A673 (cell line): ENCODE results near the gene HACD4. TPM values are rescaled to one million over a fixed set of nuclear protein-coding genes. Genes with fewer than 3 reads are reported as not detected.

Source experiments
- BruUV-seq: library from RNA; stranded (reverse); fragments of 400-500 nt; replicated peaks from 2 replicates; lab custom pipeline; 2021; lab: Mats Ljungman, UMichigan
- CTCF ChIA-PET: fragments of 300-600 bp; sonication (Branson Sonifier 250); formaldehyde crosslinking; loops from one replicate; lab custom pipeline; 2022; ENCODE audit warnings: antibody characterized with exemption; lab: Charles Lee
- POLR2A ChIA-PET: fragments of 300-600 bp; sonication (Branson Sonifier 250); formaldehyde crosslinking; loops from one replicate; lab custom pipeline; 2022; ENCODE audit warnings: antibody characterized with exemption; ENCODE audit not compliant: low non-redundant PET; lab: Charles Lee
- DNase-seq: peaks from one replicate; pipeline ENCODE4 v3.0.0-alpha.2; 2015; ENCODE audit warnings: low spot score
- H3K27ac ChIP-seq: fragments of 200-600 bp; sonication (generic); 2 replicates; pipeline ENCODE4 v1.5.1; 2016; ENCODE audit warnings: mixed run types, low read depth, mild to moderate bottlenecking, mixed read lengths, antibody characterized with exemption, low read length; ENCODE audit not compliant: poor library complexity, severe bottlenecking
- H3K27me3 ChIP-seq: fragments of 200-600 bp; sonication (generic); replicated peaks from 2 replicates; pipeline ENCODE4 v1.6.1; 2017; ENCODE audit warnings: mixed run types, low read depth, mild to moderate bottlenecking, mixed read lengths, antibody characterized with exemption, low read length; ENCODE audit not compliant: insufficient read depth, poor library complexity
- H3K36me3 ChIP-seq: fragments of 200-600 bp; sonication (generic); 2 replicates; pipeline ENCODE4 v1.6.1; 2016; ENCODE audit warnings: mixed run types, mild to moderate bottlenecking, mixed read lengths, antibody characterized with exemption, low read length; ENCODE audit not compliant: insufficient read depth, poor library complexity, severe bottlenecking
- H3K4me1 ChIP-seq: fragments of 200-600 bp; sonication (generic); 2 replicates; pipeline ENCODE4 v1.6.1; 2017; ENCODE audit warnings: mixed run types, mild to moderate bottlenecking, mixed read lengths, antibody characterized with exemption, low read length; ENCODE audit not compliant: insufficient read depth, poor library complexity, severe bottlenecking
- H3K4me3 ChIP-seq: fragments of 200-600 bp; sonication (generic); 2 replicates; pipeline ENCODE4 v1.5.1; 2016; ENCODE audit warnings: low read depth, mixed run types, mild to moderate bottlenecking, mixed read lengths, low read length; ENCODE audit not compliant: poor library complexity, severe bottlenecking
- H3K9me3 ChIP-seq: fragments of 200-600 bp; sonication (generic); 2 replicates; pipeline ENCODE4 v1.6.1; 2016; ENCODE audit warnings: mixed run types, low read depth, mild to moderate bottlenecking, mixed read lengths, antibody characterized with exemption, low read length; ENCODE audit not compliant: poor library complexity, severe bottlenecking
- EZH2 ChIP-seq: fragments of 200-600 bp; sonication (generic); IDR thresholded peaks from 2 replicates; pipeline ENCODE4 v1.6.1; 2017; ENCODE audit warnings: borderline replicate concordance, low read depth, mild to moderate bottlenecking, mixed read lengths, antibody characterized with exemption, low read length; ENCODE audit not compliant: poor library complexity, severe bottlenecking
- intact Hi-C: fragments of 100-400 bp; cut with micrococcal nuclease; formaldehyde crosslinking; loops from one replicate; pipeline ENCODE4 v1.10.0; 2022; ENCODE audit not compliant: unreplicated experiment
- total RNA-seq: library from RNA; stranded (reverse); gene quantifications from 2 replicates; pipeline ENCODE4 v1.2.3, GENCODE V29; 2021
- TF ChIP-seq, protein P1 (sequence below): fragments of 300-800, 200-600 bp; sonication (generic); conservative IDR thresholded peaks from 2 replicates; pipeline ENCODE4 v1.5.1; 2017; ENCODE audit warnings: low read depth, mild to moderate bottlenecking, antibody characterized with exemption, low read length, moderate library complexity, mixed read lengths

HACD4 gene
- total RNA-seq, 1 experiment from 2014 or later = 0.19 TPM

DNA sequence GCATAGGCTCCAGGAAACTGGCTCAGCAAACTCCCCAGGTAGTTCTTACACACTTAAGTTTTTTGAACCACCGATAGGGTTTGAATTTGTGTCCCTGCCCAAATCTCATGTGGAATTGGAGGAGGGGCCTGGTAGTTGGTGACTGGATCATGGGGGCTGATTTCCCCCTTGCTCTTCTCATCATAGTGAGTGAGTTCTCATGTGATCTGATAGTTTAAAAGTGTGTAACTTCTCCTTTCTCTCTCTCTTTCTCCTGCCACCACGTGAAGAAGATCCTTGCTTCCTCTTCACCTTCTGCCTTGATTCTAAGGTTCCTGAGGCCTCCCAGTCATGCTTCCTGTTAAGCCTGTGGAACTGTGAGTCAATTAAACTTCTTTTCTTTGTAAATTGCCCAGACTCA lies 22.4 kb upstream of the HACD4 start:
- no peaks in the 10 kb centered on the region for H3K9me3 ChIP-seq
- TF ChIP-seq EZH2 = no peak
- TF ChIP-seq, protein P1, sequence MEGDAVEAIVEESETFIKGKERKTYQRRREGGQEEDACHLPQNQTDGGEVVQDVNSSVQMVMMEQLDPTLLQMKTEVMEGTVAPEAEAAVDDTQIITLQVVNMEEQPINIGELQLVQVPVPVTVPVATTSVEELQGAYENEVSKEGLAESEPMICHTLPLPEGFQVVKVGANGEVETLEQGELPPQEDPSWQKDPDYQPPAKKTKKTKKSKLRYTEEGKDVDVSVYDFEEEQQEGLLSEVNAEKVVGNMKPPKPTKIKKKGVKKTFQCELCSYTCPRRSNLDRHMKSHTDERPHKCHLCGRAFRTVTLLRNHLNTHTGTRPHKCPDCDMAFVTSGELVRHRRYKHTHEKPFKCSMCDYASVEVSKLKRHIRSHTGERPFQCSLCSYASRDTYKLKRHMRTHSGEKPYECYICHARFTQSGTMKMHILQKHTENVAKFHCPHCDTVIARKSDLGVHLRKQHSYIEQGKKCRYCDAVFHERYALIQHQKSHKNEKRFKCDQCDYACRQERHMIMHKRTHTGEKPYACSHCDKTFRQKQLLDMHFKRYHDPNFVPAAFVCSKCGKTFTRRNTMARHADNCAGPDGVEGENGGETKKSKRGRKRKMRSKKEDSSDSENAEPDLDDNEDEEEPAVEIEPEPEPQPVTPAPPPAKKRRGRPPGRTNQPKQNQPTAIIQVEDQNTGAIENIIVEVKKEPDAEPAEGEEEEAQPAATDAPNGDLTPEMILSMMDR = no peak
- H3K27ac ChIP-seq = no peak overlapping the region
- CTCF ChIA-PET = no interaction called here
- no peaks in the 10 kb centered on the region for H3K36me3 ChIP-seq
- no peaks in the 10 kb centered on the region for H3K4me1 ChIP-seq
- DNase-seq = no peak
- no peak overlapping the region for H3K4me3 ChIP-seq
- POLR2A ChIA-PET = no interaction called here
- no TSS peak for BruUV-seq
- H3K27me3 ChIP-seq = no peaks in the 10 kb centered on the region
- intact Hi-C loops = no loop called here

DNA sequence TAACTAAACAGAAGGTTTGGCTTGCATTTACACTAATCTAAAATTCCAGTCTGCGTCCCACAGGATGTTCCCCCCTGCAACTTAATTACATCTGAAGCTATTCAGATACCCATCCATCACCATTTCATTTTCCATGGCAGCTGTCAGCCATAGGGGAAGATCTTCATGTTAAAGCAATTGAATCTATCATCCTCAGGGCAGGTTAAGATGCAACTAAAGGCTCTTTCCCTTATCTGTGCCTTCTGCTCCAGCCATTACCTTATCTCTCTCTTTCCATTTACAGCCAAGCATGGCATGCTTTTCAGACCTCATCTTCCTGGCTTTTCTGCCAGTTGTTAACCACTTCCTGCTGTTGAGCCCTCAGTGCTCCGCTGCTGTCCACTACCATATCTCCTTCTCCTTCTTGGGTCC lies 15.8 kb upstream of the HACD4 start:
- POLR2A ChIA-PET = no interaction called here
- H3K4me3 ChIP-seq = no peak overlapping the region
- no peaks in the 10 kb centered on the region for H3K4me1 ChIP-seq
- CTCF ChIA-PET = no interaction called here
- TF ChIP-seq, protein P1 = no peak
- no peak for TF ChIP-seq EZH2
- no peaks in the 10 kb centered on the region for H3K9me3 ChIP-seq
- no peaks in the 10 kb centered on the region for H3K36me3 ChIP-seq
- intact Hi-C loops = no loop called here
- DNase-seq = no peak
- no peaks in the 10 kb centered on the region for H3K27me3 ChIP-seq
- H3K27ac ChIP-seq = no peak overlapping the region
- no TSS peak for BruUV-seq

DNA sequence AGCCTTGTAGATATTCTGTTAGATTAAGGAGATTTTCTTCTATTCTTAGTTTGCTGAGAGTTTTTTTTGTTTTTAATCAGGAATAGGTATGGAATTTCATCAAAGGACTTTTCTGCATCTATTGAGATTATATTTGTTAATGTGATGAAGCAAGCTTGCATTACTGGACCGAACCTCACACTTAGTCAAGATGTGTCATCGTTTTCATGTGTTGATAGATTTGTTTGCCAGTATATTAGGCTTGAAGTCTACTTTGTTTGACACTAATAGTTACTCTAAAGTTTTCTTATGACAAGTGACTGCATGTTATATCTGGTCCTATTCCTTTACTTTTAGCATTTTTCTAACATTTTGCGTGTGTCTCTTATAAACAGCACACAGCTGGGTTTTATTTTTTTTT lies 12.4 kb upstream of the HACD4 start:
- no TSS peak for BruUV-seq
- intact Hi-C loops = no loop called here
- Histone ChIP-seq H3K27me3 (no peaks in the 10 kb centered on the region), H3K36me3 (no peaks in the 10 kb centered on the region), H3K9me3 (no peaks in the 10 kb centered on the region), H3K4me3 (no peak overlapping the region), H3K4me1 (no peaks in the 10 kb centered on the region), H3K27ac (no peak overlapping the region)
- ChIA-PET CTCF (no interaction called here), POLR2A (no interaction called here)
- DNase-seq = no peak
- TF ChIP-seq, protein P1 = no peak
- no peak for TF ChIP-seq EZH2
